ENCODE measurements around the gene SUN2. TPM values are rescaled to one million over a fixed set of nuclear protein-coding genes. Genes with fewer than 3 reads are reported as not detected.

Gene SUN2
- total and polyA plus RNA-seq, 4 donors = 58.6 to 220 (median 107) TPM

DNA sequence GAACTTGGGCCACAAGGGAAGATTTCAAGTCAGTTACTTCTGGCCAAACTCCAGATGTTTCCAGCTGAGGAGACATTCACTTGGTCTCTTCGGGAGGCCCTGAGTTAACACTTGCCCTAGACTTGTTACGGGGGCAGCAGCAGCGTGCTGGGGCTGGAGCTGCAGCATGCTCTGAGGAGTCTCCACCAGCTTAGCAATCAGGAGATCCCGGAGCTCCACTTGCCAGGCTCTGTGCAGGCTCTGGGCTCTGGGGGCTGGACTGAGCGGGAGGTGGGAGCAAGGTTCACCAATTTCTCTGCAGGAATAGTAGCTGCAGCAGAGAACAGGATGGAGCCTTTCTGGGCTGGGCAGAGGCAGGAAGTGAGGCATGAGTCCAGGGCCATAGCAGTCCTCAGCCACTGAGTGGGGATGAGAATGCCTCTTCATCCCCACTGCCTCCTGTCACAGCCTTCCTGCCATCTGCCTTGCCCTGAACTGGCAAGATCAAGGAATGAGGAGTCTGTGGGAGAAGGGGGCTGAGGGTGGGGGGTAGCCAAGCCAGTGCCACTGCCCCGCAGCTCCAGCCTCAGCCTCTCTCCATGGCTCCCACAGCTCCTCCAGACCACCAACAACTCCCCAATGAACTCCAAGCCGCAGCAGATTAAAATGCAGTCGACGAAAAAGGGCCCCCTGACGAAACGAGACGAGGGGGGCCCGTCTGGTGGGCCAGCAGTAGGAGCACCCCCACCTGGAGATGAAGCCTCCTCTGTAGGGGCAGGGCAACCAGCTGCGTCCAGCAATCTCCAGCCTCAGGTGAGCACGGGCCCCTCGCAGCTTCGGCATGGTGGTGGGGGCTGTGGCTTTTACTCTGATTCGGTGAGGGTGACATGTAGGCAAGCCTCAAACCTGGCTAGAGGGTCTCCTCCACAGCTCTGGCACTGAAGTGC lies 26.7 kb downstream of the SUN2 start:
- no peaks in the 10 kb centered on the region for H3K27me3 ChIP-seq (ENCODE audit: control insufficient read depth in 3 of 3, insufficient read depth in 3 of 3, low read length in 2 of 3)
- WGBS, 2 donors = 90 to 96% methylated on average over 18 of the region's 18 CpGs
- H3K9me3 ChIP-seq (ENCODE audit: control insufficient read depth in 4 of 4, insufficient read depth in 3 of 4, low read length in 3 of 4) = no peaks in the 10 kb centered on the region
- H3K4me1 ChIP-seq (ENCODE audit: control insufficient read depth in 5 of 5, insufficient read depth in 5 of 5, low read length in 5 of 5) = no peaks in the 10 kb centered on the region
- TF ChIP-seq, protein P1, sequence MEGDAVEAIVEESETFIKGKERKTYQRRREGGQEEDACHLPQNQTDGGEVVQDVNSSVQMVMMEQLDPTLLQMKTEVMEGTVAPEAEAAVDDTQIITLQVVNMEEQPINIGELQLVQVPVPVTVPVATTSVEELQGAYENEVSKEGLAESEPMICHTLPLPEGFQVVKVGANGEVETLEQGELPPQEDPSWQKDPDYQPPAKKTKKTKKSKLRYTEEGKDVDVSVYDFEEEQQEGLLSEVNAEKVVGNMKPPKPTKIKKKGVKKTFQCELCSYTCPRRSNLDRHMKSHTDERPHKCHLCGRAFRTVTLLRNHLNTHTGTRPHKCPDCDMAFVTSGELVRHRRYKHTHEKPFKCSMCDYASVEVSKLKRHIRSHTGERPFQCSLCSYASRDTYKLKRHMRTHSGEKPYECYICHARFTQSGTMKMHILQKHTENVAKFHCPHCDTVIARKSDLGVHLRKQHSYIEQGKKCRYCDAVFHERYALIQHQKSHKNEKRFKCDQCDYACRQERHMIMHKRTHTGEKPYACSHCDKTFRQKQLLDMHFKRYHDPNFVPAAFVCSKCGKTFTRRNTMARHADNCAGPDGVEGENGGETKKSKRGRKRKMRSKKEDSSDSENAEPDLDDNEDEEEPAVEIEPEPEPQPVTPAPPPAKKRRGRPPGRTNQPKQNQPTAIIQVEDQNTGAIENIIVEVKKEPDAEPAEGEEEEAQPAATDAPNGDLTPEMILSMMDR (IDR thresholded peaks at IDR 0.05; ENCODE audit: control extremely low read depth, extremely low read depth) = no peak
- H3K4me3 ChIP-seq = no peak overlapping the region
- no peak overlapping the region for H3K9ac ChIP-seq (ENCODE audit: insufficient read depth in 1 of 2, low read length in 2 of 2)
- DNase-seq (peak in 1 of 3 donors; percentile 18), ATAC-seq (ENCODE audit: insufficient read depth, low FRiP score) (no peak)
- H3K27ac ChIP-seq (ENCODE audit: low read depth in 1 of 2, low read length in 1 of 2) = no peak overlapping the region
- peaks cover 42 to 80% (median 57%) of the 10 kb centered on the region in 4 donors for H3K36me3 ChIP-seq (ENCODE audit: control insufficient read depth in 4 of 4, insufficient read depth in 4 of 4, low read length in 4 of 4)

- TF ChIP-seq, protein P1 (IDR thresholded peaks at IDR 0.05; ENCODE audit: control extremely low read depth, extremely low read depth) = no peak
- DNase-seq = no peak
- Histone ChIP-seq H3K9me3 (ENCODE audit: control insufficient read depth in 4 of 4, insufficient read depth in 3 of 4, low read length in 3 of 4) (no peaks in the 10 kb centered on the region), H3K27ac (ENCODE audit: low read depth in 1 of 2, low read length in 1 of 2) (no peak overlapping the region), H3K9ac (ENCODE audit: insufficient read depth in 1 of 2, low read length in 2 of 2) (no peak overlapping the region), H3K4me1 (ENCODE audit: control insufficient read depth in 5 of 5, insufficient read depth in 5 of 5, low read length in 5 of 5) (no peaks in the 10 kb centered on the region), H3K4me3 (no peak overlapping the region), H3K27me3 (ENCODE audit: control insufficient read depth in 3 of 3, insufficient read depth in 3 of 3, low read length in 2 of 3) (no peaks in the 10 kb centered on the region), H3K36me3 (ENCODE audit: control insufficient read depth in 4 of 4, insufficient read depth in 4 of 4, low read length in 4 of 4) (peaks cover 51 to 81% (median 65%) of the 10 kb centered on the region in 4 donors)
- 96% methylated on average over 15 of the region's 15 CpGs for WGBS, 2 donors
- ATAC-seq (ENCODE audit: insufficient read depth, low FRiP score) = no peak
Measured at GRCh38 chr22:38727530-38728451, 28.0 kb downstream of the SUN2 start.

GRCh38 chr22:38727123-38727522 lies 28.7 kb downstream of the SUN2 start:
- Histone ChIP-seq H3K4me1 (ENCODE audit: control insufficient read depth in 5 of 5, insufficient read depth in 5 of 5, low read length in 5 of 5) (no peaks in the 10 kb centered on the region), H3K27me3 (ENCODE audit: control insufficient read depth in 3 of 3, insufficient read depth in 3 of 3, low read length in 2 of 3) (no peaks in the 10 kb centered on the region), H3K9ac (ENCODE audit: insufficient read depth in 1 of 2, low read length in 2 of 2) (no peak overlapping the region), H3K4me3 (no peak overlapping the region), H3K9me3 (ENCODE audit: control insufficient read depth in 4 of 4, insufficient read depth in 3 of 4, low read length in 3 of 4) (no peaks in the 10 kb centered on the region), H3K36me3 (ENCODE audit: control insufficient read depth in 4 of 4, insufficient read depth in 4 of 4, low read length in 4 of 4) (peaks cover 57 to 81% (median 68%) of the 10 kb centered on the region in 4 donors), H3K27ac (ENCODE audit: low read depth in 1 of 2, low read length in 1 of 2) (no peak overlapping the region)
- ATAC-seq (ENCODE audit: insufficient read depth, low FRiP score) = no peak
- 94 to 97% methylated on average over 12 of the region's 12 CpGs for WGBS, 2 donors
- DNase-seq = no peak
- TF ChIP-seq, protein P1 (IDR thresholded peaks at IDR 0.05; ENCODE audit: control extremely low read depth, extremely low read depth) = no peak
